H1 (cell line): Measurements from ENCODE around the gene NAV2. TPM values are rescaled to one million over a fixed set of nuclear protein-coding genes. Genes with fewer than 3 reads are reported as not detected.

ENCODE experiments used
- CEBPB ChIP-seq: IDR thresholded peaks from 2 replicates; pipeline ENCODE4 v1.6.1; 2012; ENCODE audit warnings: low read depth, low read length
- NANOG ChIP-seq: IDR thresholded peaks from 2 replicates; pipeline ENCODE4 v1.6.1; 2011; ENCODE audit warnings: low read length, low read depth, mild to moderate bottlenecking, inconsistent platforms; ENCODE audit not compliant: insufficient read depth, poor library complexity, severe bottlenecking
- POU5F1 ChIP-seq: IDR thresholded peaks from 2 replicates; pipeline ENCODE4 v1.6.1; 2011; ENCODE audit warnings: low read depth, mild to moderate bottlenecking, low read length, moderate library complexity
- polyA plus RNA-seq, 7 experiments: library from polyadenylated mRNA; depleted of rRNA in 3 of 7; stranded (reverse) in 5 of 7; unstranded in 2 of 7; fragments of >200 nt in 5 of 7; fragments of 200-250 nt in 2 of 7; gene quantifications; 1 replicate in 5 of 7; 2 replicates in 1 of 7; 4 replicates in 1 of 7; pipeline versions ENCODE4 v1.2.1 to v1.2.3, GENCODE V29; 2011 to 2013; ENCODE audit warnings: missing spikeins in 2 of 7, mixed read lengths in 2 of 7
- total RNA-seq: library from RNA; stranded (reverse); fragmentation: NEBNext Ultra II Directional; extraction: Animal tissue kit (Norgen Biotek cat#: 25700); gene quantifications from 2 replicates; pipeline ENCODE4 v1.2.1, GENCODE V29; 2021

NAV2 gene
- total and polyA plus RNA-seq, 2 of the 8 experiments (the other 6 are each of a cell fraction or from before 2014, with no cell fraction given), result 35.6 to 73.6 TPM

DNA sequence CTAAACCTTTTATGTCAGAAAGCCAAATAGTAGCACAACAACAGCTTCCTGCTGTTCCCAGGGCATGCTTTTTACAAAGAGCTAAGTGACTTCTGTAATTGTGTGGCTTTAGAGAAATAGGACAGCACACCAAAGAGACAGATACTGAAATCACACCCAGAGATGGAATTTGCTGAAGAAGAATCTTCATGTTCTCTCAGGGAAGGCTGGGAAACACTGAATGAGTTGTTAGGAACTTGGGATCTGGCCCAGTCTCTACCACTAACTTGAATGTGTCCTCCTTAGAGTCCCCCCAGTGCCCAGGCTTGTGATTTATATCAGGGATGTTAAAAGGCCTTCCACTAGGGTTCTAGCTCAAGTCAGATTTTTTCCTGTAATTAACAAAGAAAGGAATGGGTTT, 272.5 kb downstream of the NAV2 start (continued):
- TF ChIP-seq NANOG, result no peak
- TF ChIP-seq POU5F1, result no peak
- TF ChIP-seq CEBPB, result no peak
